Effector memory CD8-positive, alpha-beta T cell (primary cell): ENCODE measurements around the gene ALKBH2.
"Not testable (repeated sequence)": the region's sequence is repeated elsewhere in the genome, so short reads cannot be mapped to it uniquely, and the experiment has no call there.

ENCODE experiments used
- ATAC-seq: fragments of 150-1000 bp; cut with Tn5 transposase; replicated peaks from 2 replicates; pipeline ENCODE4 v1.10.0; 2021; ENCODE audit warnings: mild to moderate bottlenecking, moderate library complexity
- DNase-seq, 3 experiments: peaks; one replicate each; pipeline ENCODE4 v3.0.0; 2021
- H3K27ac Mint-ChIP-seq, 2 donors: one replicate each; pipeline ENCODE4 v1.8.0; 2022; ENCODE audit warnings: mild to moderate bottlenecking in 2 of 2, mixed read lengths in 2 of 2, moderate library complexity in 2 of 2
- H3K27me3 Mint-ChIP-seq, 2 donors: one replicate each; pipeline ENCODE4 v1.8.0; 2022; ENCODE audit warnings: mixed read lengths in 2 of 2
- H3K36me3 Mint-ChIP-seq: one replicate; pipeline ENCODE4 v1.8.0; 2022; ENCODE audit warnings: mild to moderate bottlenecking, moderate library complexity, mixed read lengths; ENCODE audit not compliant: insufficient read depth
- H3K4me1 Mint-ChIP-seq, 2 donors: one replicate each; pipeline ENCODE4 v1.8.0; 2022; ENCODE audit warnings: low read depth in 2 of 2, mixed read lengths in 2 of 2
- H3K4me3 Mint-ChIP-seq, 2 donors: one replicate each; pipeline ENCODE4 v1.8.0; 2022; ENCODE audit warnings: mild to moderate bottlenecking in 2 of 2, mixed read lengths in 2 of 2, moderate library complexity in 2 of 2
- H3K9me3 Mint-ChIP-seq, 2 donors: one replicate each; pipeline ENCODE4 v1.8.0; 2022; ENCODE audit warnings: mixed read lengths in 2 of 2

The ALKBH2 gene

DNA sequence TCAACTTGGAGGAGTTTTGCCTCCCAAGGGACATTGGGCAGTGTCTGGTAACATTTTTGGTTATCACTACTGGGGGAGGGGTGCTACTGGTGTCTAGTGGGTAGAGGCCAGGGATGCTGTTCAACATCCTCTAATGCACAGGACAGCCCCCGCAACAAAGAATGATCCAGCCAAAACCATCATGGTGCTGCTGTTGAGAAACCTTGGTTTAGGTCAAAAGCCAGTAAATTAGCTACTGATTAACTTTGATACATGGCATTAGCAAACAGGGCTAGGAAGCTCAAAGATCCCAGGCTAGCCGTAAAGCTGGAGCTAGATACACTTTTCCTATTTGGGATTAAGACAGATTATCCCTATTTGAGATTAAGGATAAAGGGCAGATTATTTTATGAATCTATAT lies 8.8 kb downstream of the ALKBH2 start:
- Mint-ChIP-seq H3K36me3 (peaks cover 21% of the 10 kb centered on the region), H3K9me3 (no peaks in the 10 kb centered on the region), H3K4me3 (no peak overlapping the region), H3K4me1 (no peaks in the 10 kb centered on the region), H3K27ac (no peak overlapping the region), H3K27me3 (no peaks in the 10 kb centered on the region)
- no peak for ATAC-seq
- DNase-seq: no peak

DNA sequence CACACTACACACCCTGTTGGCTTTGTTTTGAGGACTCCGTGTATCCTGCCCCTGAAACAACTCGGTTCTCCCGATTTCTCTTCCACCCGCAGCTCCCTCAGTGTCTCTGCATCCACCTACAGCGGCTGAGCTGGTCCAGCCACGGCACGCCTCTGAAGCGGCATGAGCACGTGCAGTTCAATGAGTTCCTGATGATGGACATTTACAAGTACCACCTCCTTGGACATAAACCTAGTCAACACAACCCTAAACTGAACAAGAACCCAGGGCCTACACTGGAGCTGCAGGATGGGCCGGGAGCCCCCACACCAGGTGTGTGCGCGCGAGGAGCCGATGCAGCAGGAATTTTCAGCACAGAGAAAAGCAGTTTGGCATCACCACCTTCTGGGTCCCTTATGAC lies 10.5 kb downstream of the ALKBH2 start:
- no peak for ATAC-seq

DNA sequence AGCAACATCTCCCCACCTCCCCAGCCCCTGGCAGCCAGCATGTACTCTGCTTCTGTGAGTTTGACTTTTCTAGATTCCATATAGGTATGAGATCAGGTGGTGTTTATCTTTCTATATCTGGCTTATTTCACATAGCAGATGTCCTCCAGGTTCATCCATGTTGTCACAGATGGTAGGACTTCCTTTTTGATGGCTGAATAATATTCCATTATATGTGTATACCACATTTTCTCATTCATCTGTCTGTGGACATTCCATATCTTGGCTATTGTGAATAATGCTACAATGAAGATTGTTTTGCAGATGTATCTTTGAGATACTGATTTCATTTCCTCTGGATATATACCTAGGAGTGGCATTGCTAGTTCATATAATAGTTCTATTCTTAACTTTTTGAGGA lies 18.4 kb downstream of the ALKBH2 start:
- Mint-ChIP-seq H3K27me3 (no peaks in the 10 kb centered on the region), H3K9me3 (no peaks in the 10 kb centered on the region)

More for the DNA sequence above, 10.5 kb downstream of the ALKBH2 start:
- no peak for DNase-seq
- Mint-ChIP-seq H3K36me3 (peaks cover 26% of the 10 kb centered on the region), H3K27me3 (no peaks in the 10 kb centered on the region), H3K4me1 (no peaks in the 10 kb centered on the region), H3K9me3 (no peaks in the 10 kb centered on the region), H3K27ac (no peak overlapping the region), H3K4me3 (no peak overlapping the region)

DNA sequence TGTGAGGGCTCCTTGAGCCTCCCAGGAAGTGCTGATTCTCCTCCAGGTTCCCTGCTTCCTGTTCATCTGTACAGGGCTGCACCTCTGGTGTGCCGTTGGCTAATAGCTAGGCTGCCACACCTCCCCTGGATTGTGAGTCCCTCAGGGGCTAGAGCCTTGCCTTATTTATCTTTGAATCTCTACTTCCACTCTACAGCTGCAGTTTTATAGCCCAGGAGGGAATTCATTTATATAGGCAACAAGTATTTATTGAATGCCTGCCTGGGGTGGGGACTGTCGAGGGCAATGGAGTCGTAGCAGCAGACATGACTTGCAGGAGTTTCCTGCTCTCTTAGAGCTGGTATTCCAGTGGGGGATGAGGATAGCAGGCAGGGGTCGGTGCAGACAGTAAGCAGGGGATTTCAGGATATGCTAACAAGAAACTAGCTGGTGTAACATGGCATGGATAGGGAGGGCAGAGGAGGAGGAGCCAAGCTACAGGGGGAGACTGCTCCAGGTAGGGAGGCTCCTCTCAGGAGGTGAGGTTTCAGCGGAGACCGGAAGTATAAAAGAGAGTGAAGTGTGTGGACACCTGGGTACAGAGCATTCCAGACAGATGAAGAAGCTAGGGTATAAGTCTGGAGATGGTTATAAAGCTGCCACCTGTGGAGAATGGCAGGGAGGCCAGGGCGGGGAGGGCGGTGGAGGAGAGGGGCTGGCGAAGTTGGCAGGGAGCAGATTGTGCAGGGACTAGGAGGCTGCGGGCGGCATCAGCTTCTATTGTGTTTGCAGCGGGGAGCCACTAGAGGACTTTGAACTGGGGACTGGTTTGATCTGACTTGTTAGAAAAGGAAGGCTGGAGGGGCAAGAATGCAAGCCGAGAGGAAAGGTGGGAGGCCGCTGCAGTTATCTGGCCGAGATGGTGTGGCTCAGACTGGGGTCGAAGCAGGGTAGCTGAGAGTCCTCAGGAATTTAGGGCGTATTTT lies 23.7 kb downstream of the ALKBH2 start:
- no peaks in the 10 kb centered on the region for H3K9me3 Mint-ChIP-seq
- ATAC-seq: no peak
- no peak for DNase-seq

More for the DNA sequence above, 18.4 kb downstream of the ALKBH2 start:
- H3K4me3 Mint-ChIP-seq: no peak overlapping the region
- ATAC-seq: no peak
- H3K4me1 Mint-ChIP-seq: no peaks in the 10 kb centered on the region
- H3K27ac Mint-ChIP-seq: no peak overlapping the region
- H3K36me3 Mint-ChIP-seq: peaks cover 27% of the 10 kb centered on the region
- DNase-seq: no peak

DNA sequence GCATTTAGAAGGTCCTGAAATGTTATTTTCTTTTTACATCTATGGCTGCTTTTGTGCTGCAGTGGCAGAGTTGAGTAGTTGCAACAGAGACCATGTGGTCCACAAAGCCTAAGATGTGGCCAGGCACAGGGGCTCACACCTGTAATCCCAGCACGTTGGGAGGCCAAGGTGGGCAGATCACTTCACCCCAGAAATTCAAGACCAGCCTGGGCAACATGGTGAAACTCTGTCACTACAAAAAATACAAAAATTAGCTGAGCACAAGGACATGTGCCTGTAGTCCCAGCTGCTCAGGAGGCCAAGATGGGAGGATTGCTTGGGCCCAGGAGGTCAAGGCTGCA lies 27.4 kb downstream of the ALKBH2 start:
- no peak for ATAC-seq
- peaks cover 0 to 7% of the 10 kb centered on the region in 2 donors for H3K4me1 Mint-ChIP-seq
- H3K9me3 Mint-ChIP-seq: no peaks in the 10 kb centered on the region
- DNase-seq: no peak
- no peaks in the 10 kb centered on the region for H3K27me3 Mint-ChIP-seq
- H3K27ac Mint-ChIP-seq: no peak overlapping the region
- no peak overlapping the region for H3K4me3 Mint-ChIP-seq
- peaks cover 14% of the 10 kb centered on the region for H3K36me3 Mint-ChIP-seq

More for the DNA sequence above, 23.7 kb downstream of the ALKBH2 start:
- H3K27ac Mint-ChIP-seq: peak overlapping the region in 1 of 2 donors; percentile 31
- H3K4me3 Mint-ChIP-seq: no peak overlapping the region
- no peaks in the 10 kb centered on the region for H3K27me3 Mint-ChIP-seq
- H3K36me3 Mint-ChIP-seq: peaks cover 18% of the 10 kb centered on the region
- H3K4me1 Mint-ChIP-seq: peaks cover 0 to 2% of the 10 kb centered on the region in 2 donors

DNA sequence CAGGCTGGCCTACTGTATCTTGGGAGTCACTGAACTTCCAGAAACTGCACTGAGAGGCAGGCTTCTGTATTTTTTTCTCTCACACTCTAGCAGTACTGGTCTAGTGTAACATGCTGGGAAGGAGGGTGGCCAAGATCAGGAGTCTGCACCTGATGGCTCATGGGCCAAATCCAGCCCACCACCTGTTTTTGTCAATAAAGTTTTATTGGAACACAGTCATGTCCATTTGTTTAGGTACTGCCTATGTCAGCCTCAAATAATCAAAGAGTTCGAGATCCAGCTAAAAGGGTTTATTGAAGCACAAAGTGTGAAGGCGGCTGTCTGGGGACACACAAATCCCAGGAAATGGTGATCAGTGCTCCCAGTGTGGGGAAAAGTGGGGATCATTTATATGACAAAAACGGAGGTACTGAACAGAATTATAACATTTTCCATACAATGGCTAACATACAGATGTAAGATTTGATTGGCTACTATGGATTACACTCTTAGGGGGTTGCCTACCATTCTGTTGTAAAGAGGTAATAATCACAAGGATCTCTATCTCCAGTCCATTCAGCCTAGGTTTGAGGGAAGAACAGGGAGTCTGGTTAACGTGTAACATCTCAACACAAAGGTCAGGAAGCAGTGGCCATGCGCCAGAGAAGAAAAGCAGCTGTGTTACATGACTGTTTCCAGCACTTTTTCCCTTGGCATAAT lies 28.0 kb downstream of the ALKBH2 start:
- Mint-ChIP-seq H3K27ac (no peak overlapping the region), H3K9me3 (no peaks in the 10 kb centered on the region), H3K27me3 (no peaks in the 10 kb centered on the region), H3K4me1 (peaks cover 0 to 7% of the 10 kb centered on the region in 2 donors), H3K36me3 (peaks cover 13% of the 10 kb centered on the region), H3K4me3 (no peak overlapping the region)
- DNase-seq (no peak), ATAC-seq (no peak)

DNA sequence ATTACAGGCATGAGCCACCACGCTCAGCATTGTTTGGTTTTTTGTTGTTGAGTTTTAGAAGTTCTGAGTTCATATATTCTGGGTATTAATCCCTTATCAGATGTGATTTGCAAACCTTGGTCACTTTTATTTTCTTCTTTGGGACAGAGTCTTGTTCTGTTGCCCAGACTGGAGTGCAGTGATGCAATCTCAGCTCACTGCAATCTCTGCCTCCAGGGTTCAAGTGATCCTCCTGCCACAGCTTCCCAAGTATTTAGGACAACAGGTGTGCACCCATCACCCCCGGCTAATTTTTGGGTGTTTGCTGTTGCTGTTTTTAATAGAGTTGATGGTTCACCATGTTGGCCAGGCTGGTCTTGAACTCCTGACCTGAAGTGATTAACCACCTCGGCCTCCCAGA lies 29.1 kb downstream of the ALKBH2 start:
- no peak for DNase-seq
- ATAC-seq: no peak
- Mint-ChIP-seq H3K36me3 (peaks cover 9% of the 10 kb centered on the region), H3K27ac (no peak overlapping the region), H3K9me3 (no peaks in the 10 kb centered on the region), H3K4me3 (no peak overlapping the region), H3K4me1 (peaks cover 0 to 5% of the 10 kb centered on the region in 2 donors), H3K27me3 (no peaks in the 10 kb centered on the region)

DNA sequence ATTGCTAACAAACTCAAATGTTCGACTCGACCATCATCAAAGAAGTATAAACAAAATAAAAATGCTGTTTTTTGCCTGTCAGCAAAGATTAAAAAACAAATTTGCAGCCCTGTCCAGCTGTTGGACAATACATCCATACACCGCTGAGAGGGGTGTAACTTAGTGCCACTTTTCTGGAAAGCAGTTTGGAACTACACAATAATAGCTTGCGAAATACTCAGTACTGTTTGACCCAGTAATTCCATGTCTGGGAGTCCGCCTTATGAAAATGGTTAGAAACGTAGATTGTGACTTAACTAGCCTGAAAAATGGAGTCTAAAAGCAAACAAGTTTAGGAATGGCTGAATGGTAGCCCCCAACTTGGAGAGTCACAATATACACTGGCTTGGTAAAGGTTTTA lies 34.5 kb downstream of the ALKBH2 start:
- ATAC-seq: no peak
- H3K36me3 Mint-ChIP-seq: peaks cover 22% of the 10 kb centered on the region
- H3K4me1 Mint-ChIP-seq: peaks cover 5 to 10% of the 10 kb centered on the region in 2 donors
- no peak overlapping the region for H3K27ac Mint-ChIP-seq
- DNase-seq: no peak
- H3K9me3 Mint-ChIP-seq: no peaks in the 10 kb centered on the region
- no peaks in the 10 kb centered on the region for H3K27me3 Mint-ChIP-seq
- no peak overlapping the region for H3K4me3 Mint-ChIP-seq

DNA sequence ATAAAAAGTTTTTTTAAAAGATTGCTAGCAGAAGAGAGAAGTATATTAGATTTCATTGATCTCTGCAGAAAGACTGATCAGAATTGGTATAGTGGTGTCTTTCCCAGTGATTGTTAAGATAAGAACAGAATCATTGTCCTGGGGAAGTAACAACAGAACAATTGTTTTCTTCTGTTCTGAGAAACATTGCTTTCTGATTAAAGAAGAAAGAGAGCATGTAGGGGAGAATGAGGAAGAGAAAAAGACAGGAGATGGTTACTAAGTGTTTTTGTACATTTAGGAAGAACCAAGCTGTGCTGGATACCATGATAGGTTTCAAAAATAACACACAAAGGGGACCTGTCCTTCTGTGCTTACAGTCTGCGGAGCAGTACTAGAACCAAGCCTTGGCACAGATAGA lies 35.9 kb downstream of the ALKBH2 start:
- ATAC-seq: no peak
- no peak overlapping the region for H3K4me3 Mint-ChIP-seq
- DNase-seq: no peak
- H3K4me1 Mint-ChIP-seq: peaks cover 15% of the 10 kb centered on the region in 2 donors
- no peak overlapping the region for H3K27ac Mint-ChIP-seq
- H3K9me3 Mint-ChIP-seq: no peaks in the 10 kb centered on the region
- peaks cover 28% of the 10 kb centered on the region for H3K36me3 Mint-ChIP-seq
- no peaks in the 10 kb centered on the region for H3K27me3 Mint-ChIP-seq

DNA sequence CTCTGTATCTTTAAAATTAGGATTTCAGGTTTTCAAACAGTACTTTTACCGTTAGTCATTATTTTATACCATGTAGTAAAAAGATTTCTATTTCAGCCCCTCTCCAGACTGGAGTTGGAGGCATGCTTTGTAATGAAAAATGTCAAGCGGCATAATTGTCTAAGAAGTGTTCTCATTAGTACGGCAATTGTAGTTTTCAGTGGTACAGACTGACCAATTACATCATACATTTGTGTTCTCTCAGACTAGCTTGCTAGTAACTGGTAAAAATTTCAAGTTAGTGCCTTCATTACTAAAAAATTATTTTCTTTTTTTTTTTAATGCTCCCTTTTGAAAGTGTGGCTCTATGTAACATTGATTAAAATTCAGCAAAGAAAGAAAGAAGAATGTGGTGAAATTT lies 36.4 kb downstream of the ALKBH2 start:
- no peaks in the 10 kb centered on the region for H3K27me3 Mint-ChIP-seq

DNA sequence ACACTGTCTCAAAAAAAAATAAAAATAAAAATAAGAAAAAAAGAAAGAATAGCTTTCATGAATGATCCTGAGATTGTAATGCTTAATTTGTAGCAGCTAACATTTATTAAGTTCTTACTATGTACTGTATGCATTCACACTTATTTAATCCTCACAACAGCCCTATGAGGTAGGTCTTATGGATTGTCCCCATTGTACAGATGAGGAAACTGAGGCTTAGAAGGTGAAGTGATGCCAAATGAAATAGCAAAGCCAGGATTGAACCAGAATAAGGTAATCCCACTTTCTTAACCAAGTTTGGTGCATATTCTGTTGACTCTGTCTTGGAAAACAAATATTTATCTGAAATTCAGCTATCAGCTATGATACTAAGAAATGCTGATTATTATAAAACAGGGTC lies 38.8 kb downstream of the ALKBH2 start:
- DNase-seq (no peak), ATAC-seq (no peak)
- Mint-ChIP-seq H3K4me3 (peak overlapping the region; percentile 94 to 99), H3K4me1 (peaks cover 18 to 21% of the 10 kb centered on the region in 2 donors), H3K27ac (peak overlapping the region; percentile 94 to 97), H3K9me3 (no peaks in the 10 kb centered on the region), H3K27me3 (no peaks in the 10 kb centered on the region), H3K36me3 (peaks cover 32% of the 10 kb centered on the region)

More for the DNA sequence above, 36.4 kb downstream of the ALKBH2 start:
- H3K36me3 Mint-ChIP-seq: peaks cover 32% of the 10 kb centered on the region
- H3K27ac Mint-ChIP-seq: no peak overlapping the region
- ATAC-seq (no peak), DNase-seq (no peak)
- H3K4me1 Mint-ChIP-seq: peaks cover 17 to 20% of the 10 kb centered on the region in 2 donors
- H3K4me3 Mint-ChIP-seq: no peak overlapping the region
- H3K9me3 Mint-ChIP-seq: no peaks in the 10 kb centered on the region

DNA sequence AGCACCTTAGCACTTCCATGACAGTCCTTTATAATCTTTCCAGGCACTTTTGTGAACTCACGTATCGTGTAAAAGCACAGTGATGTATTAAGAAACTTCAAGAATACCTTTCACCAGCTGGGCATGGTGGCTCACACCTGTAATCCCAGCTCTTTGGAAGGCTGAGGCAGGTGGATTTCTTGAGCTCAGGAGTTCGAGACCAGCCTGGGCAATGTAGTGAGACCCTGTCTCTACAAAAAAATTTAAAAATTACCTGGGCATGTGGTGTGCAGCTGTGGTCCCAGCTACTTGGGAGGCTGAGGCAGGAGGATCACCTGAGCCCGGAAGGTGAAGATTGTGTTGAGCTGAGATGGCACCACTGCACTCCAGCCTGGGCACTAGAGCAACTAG lies 39.2 kb downstream of the ALKBH2 start:
- not testable (repeated sequence) for H3K9me3 Mint-ChIP-seq, H3K27me3 Mint-ChIP-seq, ATAC-seq, DNase-seq
- peak overlapping the region; percentile 94 to 97 for H3K27ac Mint-ChIP-seq
- peaks cover 32% of the 10 kb centered on the region for H3K36me3 Mint-ChIP-seq
- H3K4me3 Mint-ChIP-seq: peak overlapping the region; percentile 94 to 99
- H3K4me1 Mint-ChIP-seq: peaks cover 18 to 21% of the 10 kb centered on the region in 2 donors

DNA sequence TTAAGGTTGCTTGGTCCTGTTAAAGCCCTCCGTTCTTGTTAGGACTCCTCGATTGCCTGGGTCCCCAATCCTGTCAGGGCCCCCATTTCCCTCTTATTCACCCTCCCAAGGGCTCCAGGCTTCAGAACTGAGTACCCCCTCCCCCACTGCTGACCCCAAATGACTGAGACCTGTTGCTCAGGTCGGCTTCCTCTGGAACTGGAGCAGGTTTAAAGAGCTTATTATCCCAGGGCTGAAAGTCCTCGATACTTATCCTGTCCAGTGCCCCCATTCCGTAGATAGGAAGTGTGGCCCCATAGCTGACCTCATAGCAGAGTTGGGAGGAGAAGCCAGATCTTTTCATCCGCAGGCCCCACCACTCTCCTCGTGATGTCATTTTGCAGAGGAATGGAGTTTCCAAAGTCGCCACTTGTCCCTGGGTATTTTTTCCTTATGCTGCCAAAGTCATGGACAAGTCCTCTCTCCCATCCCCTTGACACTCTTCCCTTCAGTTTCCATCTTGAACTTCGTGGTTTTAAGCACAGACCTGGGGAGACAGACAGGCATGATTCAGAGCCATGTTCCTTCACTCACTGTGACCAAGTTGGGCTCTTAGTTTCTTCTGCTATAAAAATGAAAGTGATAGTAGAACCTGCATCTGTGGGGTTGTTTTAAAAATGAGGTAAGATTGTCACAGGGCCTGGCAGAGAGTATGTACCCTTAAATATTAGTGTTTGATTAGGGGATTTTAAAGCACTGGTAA lies 39.7 kb downstream of the ALKBH2 start:
- H3K27ac Mint-ChIP-seq: peak overlapping the region; percentile 94 to 97
- H3K9me3 Mint-ChIP-seq: no peaks in the 10 kb centered on the region
- H3K36me3 Mint-ChIP-seq: peaks cover 29% of the 10 kb centered on the region
- H3K4me3 Mint-ChIP-seq: peak overlapping the region; percentile 94 to 99
- H3K4me1 Mint-ChIP-seq: peaks cover 18 to 21% of the 10 kb centered on the region in 2 donors
- DNase-seq (peak; percentile 11 to 19 (median 11)), ATAC-seq (peak; percentile 63)
- no peaks in the 10 kb centered on the region for H3K27me3 Mint-ChIP-seq
